HEK293 (cell line): ENCODE measurements around the gene CCBE1.

Experiments
- CTCF ChIA-PET: fragments of 350-600 bp; formaldehyde crosslinking; extraction: SDS; loops from one replicate; lab custom pipeline; 2021; ENCODE audit warnings: antibody characterized with exemption; lab: Yijun Ruan, JAX
- POLR2A ChIA-PET: fragments of 300-600 bp; formaldehyde crosslinking; extraction: SDS; loops from one replicate; lab custom pipeline; 2020; ENCODE audit warnings: antibody characterized with exemption, inconsistent platforms; lab: Yijun Ruan, JAX
- H3K27ac ChIP-seq: fragments of 200-500 bp; sonication (Bioruptor generic); 2 replicates; pipeline ENCODE4 v1.5.1; 2014; ENCODE audit warnings: low read depth, low read length, control low read depth, inconsistent platforms; ENCODE audit errors: extremely low read depth
- H3K36me3 ChIP-seq, 2 experiments: fragments of 200-500 bp in 1 of 2; sonication (Bioruptor generic) in 1 of 2; 1 replicate in 1 of 2; 2 replicates in 1 of 2; pipeline ENCODE4 v1.5.1; 2014 to 2017; ENCODE audit warnings: inconsistent platforms in 2 of 2, low read length in 2 of 2; ENCODE audit not compliant: control insufficient read depth in 2 of 2, insufficient read depth in 1 of 2
- H3K4me1 ChIP-seq: fragments of 200-500 bp; sonication (Bioruptor generic); 2 replicates; pipeline ENCODE4 v1.5.1; 2014; ENCODE audit warnings: mild to moderate bottlenecking, low read length, inconsistent platforms; ENCODE audit not compliant: control insufficient read depth, insufficient read depth
- H3K4me3 ChIP-seq: 2 replicates; pipeline ENCODE4 v1.5.1; 2011; ENCODE audit warnings: low read depth, mild to moderate bottlenecking, control low read depth, low read length, moderate library complexity
- H3K9me3 ChIP-seq: fragments of 200-500 bp; sonication (Bioruptor generic); 2 replicates; pipeline ENCODE4 v1.5.1; 2014; ENCODE audit warnings: low read depth, low read length, inconsistent platforms; ENCODE audit not compliant: control insufficient read depth, insufficient read depth
- GLIS1 ChIP-seq: fragments of 450-650 bp; formaldehyde crosslinking; IDR thresholded peaks from 2 replicates; pipeline ENCODE4 v1.5.1; 2016; ENCODE audit warnings: missing biosample characterization, missing genetic modification characterization
- REPIN1 ChIP-seq: fragments of 450-650 bp; formaldehyde crosslinking; IDR thresholded peaks from 2 replicates; pipeline ENCODE4 v1.5.1; 2017; ENCODE audit warnings: missing biosample characterization, missing genetic modification characterization, low read depth
- SETDB1 ChIP-seq: IDR thresholded peaks from one replicate; pipeline ENCODE4 v1.6.1; 2017; ENCODE audit warnings: mild to moderate bottlenecking, low read length, moderate library complexity, mixed read lengths; ENCODE audit not compliant: insufficient read length
- SP3 ChIP-seq: fragments of 450-650 bp; formaldehyde crosslinking; IDR thresholded peaks from 2 replicates; pipeline ENCODE4 v1.5.1; 2016; ENCODE audit warnings: missing biosample characterization, missing genetic modification characterization
- SP7 ChIP-seq: fragments of 450-650 bp; formaldehyde crosslinking; IDR thresholded peaks from 2 replicates; pipeline ENCODE4 v1.5.1; 2016; ENCODE audit warnings: missing biosample characterization, missing genetic modification characterization
- WT1 ChIP-seq: fragments of 450-650 bp; formaldehyde crosslinking; IDR thresholded peaks from 2 replicates; pipeline ENCODE4 v1.5.1; 2016; ENCODE audit warnings: missing biosample characterization, missing genetic modification characterization
- YY1 ChIP-seq: fragments of 450-650 bp; formaldehyde crosslinking; IDR thresholded peaks from 2 replicates; pipeline ENCODE4 v1.5.1; 2018; ENCODE audit warnings: missing biosample characterization, missing genetic modification characterization
- ZBTB26 ChIP-seq: fragments of 450-650 bp; formaldehyde crosslinking; optimal IDR thresholded peaks from 2 replicates; pipeline ENCODE3; 2016; ENCODE audit warnings: missing biosample characterization, mild to moderate bottlenecking, missing genetic modification characterization
- ZEB2 ChIP-seq: fragments of 450-650 bp; formaldehyde crosslinking; IDR thresholded peaks from 2 replicates; pipeline ENCODE4 v1.5.1; 2016; ENCODE audit warnings: missing biosample characterization, missing genetic modification characterization
- ZNF121 ChIP-seq: fragments of 450-650 bp; formaldehyde crosslinking; IDR thresholded peaks from 2 replicates; pipeline ENCODE4 v1.5.1; 2016; ENCODE audit warnings: missing biosample characterization, missing genetic modification characterization
- ZNF140 ChIP-seq: fragments of 450-650 bp; formaldehyde crosslinking; IDR thresholded peaks from 2 replicates; pipeline ENCODE4 v1.5.1; 2016; ENCODE audit warnings: missing biosample characterization, missing genetic modification characterization
- ZNF211 ChIP-seq: fragments of 450-650 bp; formaldehyde crosslinking; IDR thresholded peaks from 2 replicates; pipeline ENCODE4 v1.5.1; 2016; ENCODE audit warnings: low read depth, missing biosample characterization, missing genetic modification characterization
- ZNF391 ChIP-seq: fragments of 450-650 bp; formaldehyde crosslinking; IDR thresholded peaks from 2 replicates; pipeline ENCODE4 v1.5.1; 2016; ENCODE audit warnings: low read depth, missing biosample characterization, missing genetic modification characterization, borderline replicate concordance
- ZNF514 ChIP-seq: fragments of 450-650 bp; formaldehyde crosslinking; IDR thresholded peaks from 2 replicates; pipeline ENCODE4 v1.5.1; 2016; ENCODE audit warnings: missing biosample characterization, missing genetic modification characterization
- ZNF561 ChIP-seq: fragments of 450-650 bp; IDR thresholded peaks from 2 replicates; pipeline ENCODE4 v1.5.1; 2018; ENCODE audit warnings: missing biosample characterization, missing genetic modification characterization, borderline replicate concordance
- ZNF626 ChIP-seq: fragments of 450-650 bp; sonication (Bioruptor Pico); formaldehyde crosslinking; IDR thresholded peaks from 2 replicates; pipeline ENCODE4 v1.5.1; 2018; ENCODE audit warnings: missing biosample characterization, missing genetic modification characterization, inconsistent platforms
- ZNF645 ChIP-seq: fragments of 450-650 bp; formaldehyde crosslinking; IDR thresholded peaks from 2 replicates; pipeline ENCODE4; 2016; ENCODE audit warnings: missing biosample characterization, missing genetic modification characterization
- ZNF664 ChIP-seq: fragments of 450-650 bp; formaldehyde crosslinking; IDR thresholded peaks from 2 replicates; pipeline ENCODE4 v1.5.1; 2016; ENCODE audit warnings: missing biosample characterization, missing genetic modification characterization
- ZNF792 ChIP-seq: fragments of 450-650 bp; formaldehyde crosslinking; IDR thresholded peaks from 2 replicates; pipeline ENCODE4 v1.5.1; 2016; ENCODE audit warnings: missing biosample characterization, missing genetic modification characterization
- ZSCAN4 ChIP-seq: fragments of 450-650 bp; formaldehyde crosslinking; IDR thresholded peaks from 2 replicates; pipeline ENCODE4 v1.5.1; 2017; ENCODE audit warnings: missing biosample characterization, missing genetic modification characterization
- TF ChIP-seq, protein P1 (sequence below): fragments of 450-650 bp; formaldehyde crosslinking; IDR thresholded peaks from 2 replicates; pipeline ENCODE4 v1.5.1; 2016; ENCODE audit warnings: missing biosample characterization, missing genetic modification characterization
- TF ChIP-seq, protein P2 (sequence below): fragments of 450-650 bp; formaldehyde crosslinking; IDR thresholded peaks from 2 replicates; pipeline ENCODE4 v1.5.1; 2017; ENCODE audit warnings: missing biosample characterization, missing genetic modification characterization
- TF ChIP-seq, protein P3 (sequence below): IDR thresholded peaks from 2 replicates; pipeline ENCODE4 v1.6.1; 2011; ENCODE audit warnings: mild to moderate bottlenecking, low read depth, low read length, borderline replicate concordance

CCBE1 gene

GRCh38 chr18:59570796-59571195 lies 126.4 kb downstream of the CCBE1 start (continued):
- TF ChIP-seq ZNF140 (no peak), ZBTB26 (tag by site-specific recombination) (no peak), SP7 (tag by site-specific recombination) (no peak), REPIN1 (tag by site-specific recombination) (no peak)
- TF ChIP-seq, protein P1, sequence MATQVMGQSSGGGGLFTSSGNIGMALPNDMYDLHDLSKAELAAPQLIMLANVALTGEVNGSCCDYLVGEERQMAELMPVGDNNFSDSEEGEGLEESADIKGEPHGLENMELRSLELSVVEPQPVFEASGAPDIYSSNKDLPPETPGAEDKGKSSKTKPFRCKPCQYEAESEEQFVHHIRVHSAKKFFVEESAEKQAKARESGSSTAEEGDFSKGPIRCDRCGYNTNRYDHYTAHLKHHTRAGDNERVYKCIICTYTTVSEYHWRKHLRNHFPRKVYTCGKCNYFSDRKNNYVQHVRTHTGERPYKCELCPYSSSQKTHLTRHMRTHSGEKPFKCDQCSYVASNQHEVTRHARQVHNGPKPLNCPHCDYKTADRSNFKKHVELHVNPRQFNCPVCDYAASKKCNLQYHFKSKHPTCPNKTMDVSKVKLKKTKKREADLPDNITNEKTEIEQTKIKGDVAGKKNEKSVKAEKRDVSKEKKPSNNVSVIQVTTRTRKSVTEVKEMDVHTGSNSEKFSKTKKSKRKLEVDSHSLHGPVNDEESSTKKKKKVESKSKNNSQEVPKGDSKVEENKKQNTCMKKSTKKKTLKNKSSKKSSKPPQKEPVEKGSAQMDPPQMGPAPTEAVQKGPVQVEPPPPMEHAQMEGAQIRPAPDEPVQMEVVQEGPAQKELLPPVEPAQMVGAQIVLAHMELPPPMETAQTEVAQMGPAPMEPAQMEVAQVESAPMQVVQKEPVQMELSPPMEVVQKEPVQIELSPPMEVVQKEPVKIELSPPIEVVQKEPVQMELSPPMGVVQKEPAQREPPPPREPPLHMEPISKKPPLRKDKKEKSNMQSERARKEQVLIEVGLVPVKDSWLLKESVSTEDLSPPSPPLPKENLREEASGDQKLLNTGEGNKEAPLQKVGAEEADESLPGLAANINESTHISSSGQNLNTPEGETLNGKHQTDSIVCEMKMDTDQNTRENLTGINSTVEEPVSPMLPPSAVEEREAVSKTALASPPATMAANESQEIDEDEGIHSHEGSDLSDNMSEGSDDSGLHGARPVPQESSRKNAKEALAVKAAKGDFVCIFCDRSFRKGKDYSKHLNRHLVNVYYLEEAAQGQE (tag by site-specific recombination), result no peak

DNA sequence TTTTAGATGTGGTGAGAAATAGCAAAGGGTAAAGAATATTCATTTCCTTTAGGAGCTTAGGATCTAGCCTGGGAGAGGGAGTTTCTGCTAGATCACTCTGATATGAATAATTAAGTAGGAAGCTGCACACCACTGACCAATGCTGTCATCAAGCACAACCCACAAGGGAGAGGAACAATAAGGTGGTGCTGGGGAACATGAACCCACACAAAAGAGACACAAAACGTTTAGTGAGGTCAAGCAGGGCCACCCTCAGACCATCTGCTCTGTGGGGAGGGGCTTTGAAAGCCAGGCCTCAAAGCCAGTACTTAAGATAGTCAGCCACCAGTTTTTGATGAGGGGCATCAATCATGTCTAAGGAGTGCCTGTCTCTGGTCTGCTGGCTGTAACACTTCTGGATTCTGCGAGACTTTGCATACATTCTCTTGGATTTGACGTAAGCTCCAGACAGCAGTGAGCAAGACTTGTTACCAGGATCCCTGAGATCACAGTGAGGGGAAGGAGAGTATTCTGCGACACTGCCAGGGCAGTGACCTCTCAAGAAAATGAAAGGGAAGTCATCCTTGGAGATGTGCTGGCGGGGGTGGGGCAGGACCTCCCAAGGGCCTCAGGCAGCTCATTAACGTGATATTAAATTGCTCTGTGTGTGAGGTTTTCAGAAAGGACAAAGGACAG lies 127.0 kb downstream of the CCBE1 start:
- no peak overlapping the region for H3K27ac ChIP-seq
- ChIA-PET POLR2A (interaction anchor here (0.8 kb wide), 1 partner anchor 9 kb away, joined by 3 read pairs; no protein-coding TSS in a partner anchor), CTCF (interaction anchor here (1.3 to 2.1 kb wide), 2 partner anchors 61 to 111 kb away, joined by 3 to 10 read pairs; no protein-coding TSS in a partner anchor)

DNA sequence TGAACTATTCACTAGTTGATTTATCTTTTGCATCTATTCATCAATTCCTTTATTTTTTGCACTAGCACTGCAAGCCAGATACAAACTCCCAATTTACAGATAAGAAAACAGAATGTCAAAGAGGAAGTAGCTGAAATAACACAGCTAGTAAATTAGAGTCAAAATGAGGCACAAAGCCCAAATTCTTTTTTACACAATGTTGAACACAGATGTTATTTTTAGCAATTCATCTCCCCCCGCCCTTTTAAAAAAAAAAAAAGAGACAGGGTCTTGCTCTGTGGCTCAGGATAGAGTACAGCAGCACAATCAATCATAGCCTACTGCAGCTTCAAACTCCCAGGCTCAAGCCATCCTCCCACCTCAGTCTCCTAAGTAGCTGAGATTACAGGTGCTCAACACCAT lies 127.8 kb downstream of the CCBE1 start:
- no peaks in the 10 kb centered on the region; the same call in 1 of the 2 replicates for H3K4me1 ChIP-seq
- H3K36me3 ChIP-seq, result no peaks in the 10 kb centered on the region
- ChIA-PET CTCF (interaction anchor here (1.3 to 2.1 kb wide), 2 partner anchors 62 to 110 kb away, joined by 3 to 10 read pairs; no protein-coding TSS in a partner anchor), POLR2A (no interaction called here)
- TF ChIP-seq ZNF664 (tag by site-specific recombination), result no peak
- no peak for TF ChIP-seq ZNF645 (tag by site-specific recombination)
- no peak for TF ChIP-seq SETDB1
- no peak for TF ChIP-seq ZNF391 (tag by site-specific recombination)
- TF ChIP-seq ZNF561 (tag by site-specific recombination), result no peak
- TF ChIP-seq ZSCAN4 (tag by site-specific recombination), result no peak
- TF ChIP-seq ZNF211 (tag by site-specific recombination), result no peak
- TF ChIP-seq, protein P2, sequence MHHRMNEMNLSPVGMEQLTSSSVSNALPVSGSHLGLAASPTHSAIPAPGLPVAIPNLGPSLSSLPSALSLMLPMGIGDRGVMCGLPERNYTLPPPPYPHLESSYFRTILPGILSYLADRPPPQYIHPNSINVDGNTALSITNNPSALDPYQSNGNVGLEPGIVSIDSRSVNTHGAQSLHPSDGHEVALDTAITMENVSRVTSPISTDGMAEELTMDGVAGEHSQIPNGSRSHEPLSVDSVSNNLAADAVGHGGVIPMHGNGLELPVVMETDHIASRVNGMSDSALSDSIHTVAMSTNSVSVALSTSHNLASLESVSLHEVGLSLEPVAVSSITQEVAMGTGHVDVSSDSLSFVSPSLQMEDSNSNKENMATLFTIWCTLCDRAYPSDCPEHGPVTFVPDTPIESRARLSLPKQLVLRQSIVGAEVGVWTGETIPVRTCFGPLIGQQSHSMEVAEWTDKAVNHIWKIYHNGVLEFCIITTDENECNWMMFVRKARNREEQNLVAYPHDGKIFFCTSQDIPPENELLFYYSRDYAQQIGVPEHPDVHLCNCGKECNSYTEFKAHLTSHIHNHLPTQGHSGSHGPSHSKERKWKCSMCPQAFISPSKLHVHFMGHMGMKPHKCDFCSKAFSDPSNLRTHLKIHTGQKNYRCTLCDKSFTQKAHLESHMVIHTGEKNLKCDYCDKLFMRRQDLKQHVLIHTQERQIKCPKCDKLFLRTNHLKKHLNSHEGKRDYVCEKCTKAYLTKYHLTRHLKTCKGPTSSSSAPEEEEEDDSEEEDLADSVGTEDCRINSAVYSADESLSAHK, result no peak
- no peak for TF ChIP-seq ZNF514 (tag by site-specific recombination)
- no peak for TF ChIP-seq YY1 (tag by site-specific recombination)
- no peak for TF ChIP-seq SP3 (tag by site-specific recombination)
- no peak for TF ChIP-seq ZEB2
- TF ChIP-seq ZNF626, result no peak
- TF ChIP-seq, protein P3, sequence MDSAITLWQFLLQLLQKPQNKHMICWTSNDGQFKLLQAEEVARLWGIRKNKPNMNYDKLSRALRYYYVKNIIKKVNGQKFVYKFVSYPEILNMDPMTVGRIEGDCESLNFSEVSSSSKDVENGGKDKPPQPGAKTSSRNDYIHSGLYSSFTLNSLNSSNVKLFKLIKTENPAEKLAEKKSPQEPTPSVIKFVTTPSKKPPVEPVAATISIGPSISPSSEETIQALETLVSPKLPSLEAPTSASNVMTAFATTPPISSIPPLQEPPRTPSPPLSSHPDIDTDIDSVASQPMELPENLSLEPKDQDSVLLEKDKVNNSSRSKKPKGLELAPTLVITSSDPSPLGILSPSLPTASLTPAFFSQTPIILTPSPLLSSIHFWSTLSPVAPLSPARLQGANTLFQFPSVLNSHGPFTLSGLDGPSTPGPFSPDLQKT, result no peak
- no peak for TF ChIP-seq ZNF792 (tag by site-specific recombination)
- TF ChIP-seq ZNF121, result no peak
- TF ChIP-seq, all 188 proteins: peak for 0
- H3K4me3 ChIP-seq, result no peak overlapping the region
- H3K27ac ChIP-seq, result no peak overlapping the region
- H3K9me3 ChIP-seq, result no peaks in the 10 kb centered on the region

More for the DNA sequence above, 127.0 kb downstream of the CCBE1 start:
- Histone ChIP-seq H3K36me3 (no peaks in the 10 kb centered on the region), H3K4me3 (no peak overlapping the region), H3K4me1 (no peaks in the 10 kb centered on the region; the same call in 1 of the 2 replicates), H3K9me3 (no peaks in the 10 kb centered on the region)
- TF ChIP-seq WT1 (tag by site-specific recombination) (no peak), GLIS1 (peak; percentile 27; the same call in 1 of the 2 replicates)
